ENCODE measurements around the gene INSYN2B. TPM values are rescaled to one million over a fixed set of nuclear protein-coding genes. Genes with fewer than 3 reads are reported as not detected.

Gene INSYN2B
- total RNA-seq, 3 donors from 2014 or later (not counting 1 experiment from before 2014, with no cell fraction given), result not detected

DNA sequence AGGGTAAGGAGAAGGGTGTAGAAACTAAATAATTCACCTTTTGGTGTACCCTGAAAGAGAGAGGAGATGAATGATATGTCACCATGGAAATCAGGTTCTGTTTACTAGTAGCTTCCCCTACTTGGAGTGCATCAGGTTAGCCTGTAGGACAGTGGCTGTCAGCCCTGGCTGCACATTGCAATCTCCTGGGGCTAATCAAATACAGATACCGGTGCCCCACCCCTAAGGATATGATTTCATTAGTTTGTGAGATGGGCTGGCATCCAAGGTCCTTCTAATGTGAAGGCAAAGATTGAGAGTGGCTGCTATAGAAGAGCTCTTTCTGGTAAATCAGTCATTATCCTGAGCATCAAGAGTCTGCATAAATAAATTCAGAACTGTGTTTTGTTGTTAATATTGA lies 47.2 kb downstream of the INSYN2B start:
- Mint-ChIP-seq H3K27ac (peak overlapping the region; percentile 0 to 52), H3K27me3 (ENCODE audit: low read depth in 2 of 2) (no peaks in the 10 kb centered on the region), H3K4me1 (peaks cover 62 to 66% of the 10 kb centered on the region in 2 donors), H3K4me3 (no peak overlapping the region), H3K9me3 (no peaks in the 10 kb centered on the region), H3K36me3 (no peaks in the 10 kb centered on the region)
- no peak for ATAC-seq
- TF ChIP-seq, protein P1, sequence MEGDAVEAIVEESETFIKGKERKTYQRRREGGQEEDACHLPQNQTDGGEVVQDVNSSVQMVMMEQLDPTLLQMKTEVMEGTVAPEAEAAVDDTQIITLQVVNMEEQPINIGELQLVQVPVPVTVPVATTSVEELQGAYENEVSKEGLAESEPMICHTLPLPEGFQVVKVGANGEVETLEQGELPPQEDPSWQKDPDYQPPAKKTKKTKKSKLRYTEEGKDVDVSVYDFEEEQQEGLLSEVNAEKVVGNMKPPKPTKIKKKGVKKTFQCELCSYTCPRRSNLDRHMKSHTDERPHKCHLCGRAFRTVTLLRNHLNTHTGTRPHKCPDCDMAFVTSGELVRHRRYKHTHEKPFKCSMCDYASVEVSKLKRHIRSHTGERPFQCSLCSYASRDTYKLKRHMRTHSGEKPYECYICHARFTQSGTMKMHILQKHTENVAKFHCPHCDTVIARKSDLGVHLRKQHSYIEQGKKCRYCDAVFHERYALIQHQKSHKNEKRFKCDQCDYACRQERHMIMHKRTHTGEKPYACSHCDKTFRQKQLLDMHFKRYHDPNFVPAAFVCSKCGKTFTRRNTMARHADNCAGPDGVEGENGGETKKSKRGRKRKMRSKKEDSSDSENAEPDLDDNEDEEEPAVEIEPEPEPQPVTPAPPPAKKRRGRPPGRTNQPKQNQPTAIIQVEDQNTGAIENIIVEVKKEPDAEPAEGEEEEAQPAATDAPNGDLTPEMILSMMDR (IDR thresholded peaks at IDR 0.05), result no peak
- no peaks in the 10 kb centered on the region for H3K27me3 ChIP-seq (ENCODE audit: control insufficient read depth, insufficient read depth, low read length)
- 91% methylated on average over 1 of the region's 1 CpG for WGBS (ENCODE audit: insufficient coverage)
- peaks cover 4% of the 10 kb centered on the region for H3K36me3 ChIP-seq (ENCODE audit: control insufficient read depth, insufficient read depth, low read length)
- no peaks in the 10 kb centered on the region for H3K9me3 ChIP-seq (ENCODE audit: control insufficient read depth, insufficient read depth, low read length)
- H3K4me1 ChIP-seq (ENCODE audit: control insufficient read depth, insufficient read depth, low read length), result peaks cover 8% of the 10 kb centered on the region
- no peak overlapping the region for H3K4me3 ChIP-seq (ENCODE audit: low read length)
- no peak overlapping the region for H3K27ac ChIP-seq (ENCODE audit: low read length)
- no peak for DNase-seq
- intact Hi-C loops (cut with micrococcal nuclease), result no loop called here

DNA sequence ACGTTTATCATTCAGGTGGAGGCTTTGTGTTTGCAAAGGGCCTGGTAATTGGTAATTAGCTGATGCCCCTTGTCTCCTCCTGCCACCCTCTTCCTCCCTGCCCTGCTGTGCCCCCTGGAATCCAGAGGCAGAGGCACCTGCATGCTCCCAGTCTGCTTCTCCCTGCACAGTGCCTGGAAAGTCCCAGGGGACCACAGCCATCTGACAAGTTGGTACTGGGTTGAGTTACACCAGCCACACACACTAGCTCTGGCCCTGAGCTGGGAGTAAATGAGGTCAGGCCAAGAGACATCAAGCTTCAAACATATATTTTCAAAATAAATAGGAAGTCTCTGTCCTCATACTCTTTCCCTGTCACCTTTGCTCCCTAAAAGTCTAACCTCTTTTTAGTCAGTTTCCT lies 56.3 kb downstream of the INSYN2B start:
- TF ChIP-seq, protein P1 (IDR thresholded peaks at IDR 0.05), result no peak
- H3K36me3 Mint-ChIP-seq, result no peaks in the 10 kb centered on the region
- no peaks in the 10 kb centered on the region for H3K9me3 Mint-ChIP-seq
- 100% methylated on average over 1 of the region's 1 CpG for WGBS (ENCODE audit: insufficient coverage)
- H3K27me3 ChIP-seq (ENCODE audit: control insufficient read depth, insufficient read depth, low read length), result no peaks in the 10 kb centered on the region
- H3K4me3 Mint-ChIP-seq, result no peak overlapping the region
- DNase-seq (no peak), ATAC-seq (no peak)
- intact Hi-C loops (cut with micrococcal nuclease), result no loop called here
- H3K9me3 ChIP-seq (ENCODE audit: control insufficient read depth, insufficient read depth, low read length), result no peaks in the 10 kb centered on the region
- H3K4me1 Mint-ChIP-seq, result peaks cover 41 to 50% of the 10 kb centered on the region in 2 donors
- H3K27ac Mint-ChIP-seq, result peak overlapping the region; percentile 39 to 43
- no peaks in the 10 kb centered on the region for H3K36me3 ChIP-seq (ENCODE audit: control insufficient read depth, insufficient read depth, low read length)
- no peaks in the 10 kb centered on the region for H3K4me1 ChIP-seq (ENCODE audit: control insufficient read depth, insufficient read depth, low read length)
- no peak overlapping the region for H3K27ac ChIP-seq (ENCODE audit: low read length)
- H3K4me3 ChIP-seq (ENCODE audit: low read length), result no peak overlapping the region
- no peaks in the 10 kb centered on the region for H3K27me3 Mint-ChIP-seq (ENCODE audit: low read depth in 2 of 2)

DNA sequence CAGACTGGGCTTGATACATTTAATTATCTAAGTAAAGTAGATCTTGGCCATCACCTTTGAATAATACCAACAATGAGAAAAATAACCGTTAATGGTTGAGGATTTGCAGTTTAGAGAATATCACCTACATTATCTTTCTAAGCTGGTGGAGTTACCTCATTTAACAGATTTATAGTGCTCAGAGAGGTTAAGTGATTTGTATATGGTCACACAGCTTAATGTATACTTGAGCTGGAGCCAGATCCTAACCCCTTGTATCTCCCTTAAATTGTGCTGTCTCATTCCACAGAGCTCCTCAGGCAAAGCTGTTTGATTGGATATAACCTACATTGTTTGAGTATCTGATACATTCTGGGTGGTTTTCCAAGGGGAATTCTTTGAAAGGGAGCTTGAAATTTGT lies 57.8 kb downstream of the INSYN2B start:
- H3K4me1 Mint-ChIP-seq, result peaks cover 37 to 45% of the 10 kb centered on the region in 2 donors
- no peaks in the 10 kb centered on the region for H3K36me3 ChIP-seq (ENCODE audit: control insufficient read depth, insufficient read depth, low read length)
- no peak overlapping the region for H3K27ac Mint-ChIP-seq
- H3K4me3 Mint-ChIP-seq, result no peak overlapping the region
- no peak for DNase-seq
- no CpG with 5 or more reads among the region's 1 CpG for WGBS (ENCODE audit: insufficient coverage)
- no peaks in the 10 kb centered on the region for H3K9me3 ChIP-seq (ENCODE audit: control insufficient read depth, insufficient read depth, low read length)
- H3K4me1 ChIP-seq (ENCODE audit: control insufficient read depth, insufficient read depth, low read length), result no peaks in the 10 kb centered on the region
- no peaks in the 10 kb centered on the region for H3K27me3 ChIP-seq (ENCODE audit: control insufficient read depth, insufficient read depth, low read length)
- no peak for ATAC-seq
- H3K36me3 Mint-ChIP-seq, result no peaks in the 10 kb centered on the region
- TF ChIP-seq, protein P1 (IDR thresholded peaks at IDR 0.05), result no peak
- no peaks in the 10 kb centered on the region for H3K27me3 Mint-ChIP-seq (ENCODE audit: low read depth in 2 of 2)
- no peak overlapping the region for H3K4me3 ChIP-seq (ENCODE audit: low read length)
- intact Hi-C loops (cut with micrococcal nuclease), result no loop called here
- H3K9me3 Mint-ChIP-seq, result no peaks in the 10 kb centered on the region
- no peak overlapping the region for H3K27ac ChIP-seq (ENCODE audit: low read length)

DNA sequence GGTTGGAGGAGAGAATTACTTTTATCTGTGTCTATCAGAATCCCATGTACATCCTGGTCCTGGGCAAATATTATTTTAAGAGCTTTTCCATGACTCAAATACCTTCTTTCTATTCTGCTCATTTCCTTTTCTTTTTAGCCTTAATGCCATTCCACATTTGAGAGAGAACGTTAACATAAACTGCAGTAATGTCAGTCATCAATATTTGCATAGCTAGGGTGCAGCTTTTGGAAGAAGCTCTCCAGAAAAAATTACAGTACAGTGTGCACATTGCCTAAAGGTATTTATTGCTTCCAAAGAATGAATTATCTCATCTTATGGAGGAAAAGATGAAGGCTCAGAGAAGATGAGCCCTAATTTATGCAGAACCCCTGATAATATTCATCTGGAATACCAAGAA lies 58.3 kb downstream of the INSYN2B start:
- Mint-ChIP-seq H3K4me3 (no peak overlapping the region), H3K27ac (no peak overlapping the region), H3K4me1 (peaks cover 35 to 45% of the 10 kb centered on the region in 2 donors), H3K27me3 (ENCODE audit: low read depth in 2 of 2) (no peaks in the 10 kb centered on the region), H3K9me3 (no peaks in the 10 kb centered on the region), H3K36me3 (no peaks in the 10 kb centered on the region)
- no peak overlapping the region for H3K4me3 ChIP-seq (ENCODE audit: low read length)
- 60% methylated on average over 1 of the region's 1 CpG for WGBS (ENCODE audit: insufficient coverage)
- intact Hi-C loops (cut with micrococcal nuclease), result no loop called here
- H3K4me1 ChIP-seq (ENCODE audit: control insufficient read depth, insufficient read depth, low read length), result no peaks in the 10 kb centered on the region
- no peak for DNase-seq
- TF ChIP-seq, protein P1 (IDR thresholded peaks at IDR 0.05), result no peak
- peaks cover under 1% of the 10 kb centered on the region for H3K36me3 ChIP-seq (ENCODE audit: control insufficient read depth, insufficient read depth, low read length)
- H3K9me3 ChIP-seq (ENCODE audit: control insufficient read depth, insufficient read depth, low read length), result no peaks in the 10 kb centered on the region
- no peaks in the 10 kb centered on the region for H3K27me3 ChIP-seq (ENCODE audit: control insufficient read depth, insufficient read depth, low read length)
- ATAC-seq, result no peak
- H3K27ac ChIP-seq (ENCODE audit: low read length), result no peak overlapping the region

Measured in natural killer cell (primary cell).